GM23338 (cell line): ENCODE measurements around the gene PRR19. TPM values are rescaled to one million over a fixed set of nuclear protein-coding genes. Genes with fewer than 3 reads are reported as not detected.
A peak's percentile ranks its signal among the peaks of the same experiment; 100 is the strongest.

Experiments
- ATAC-seq: fragments of 200-7000 bp; cut with Tn5 transposase; 3 replicates; pipeline ENCODE4 v1.9.1; 2020
- DNase-seq: peaks from one replicate; pipeline ENCODE4 v3.0.0-alpha.2; 2015; ENCODE audit warnings: low spot score
- H2AFZ ChIP-seq: fragments of 200-600 bp; sonication (generic); 2 replicates; pipeline ENCODE4 v1.8.0; 2016; ENCODE audit warnings: antibody characterized with exemption, mild to moderate bottlenecking, moderate library complexity
- H3F3A ChIP-seq: fragments of 200-600 bp; sonication (generic); replicated peaks from 2 replicates; pipeline ENCODE4 v1.8.0; 2017; ENCODE audit warnings: antibody characterized with exemption, mixed run types, low read depth
- H3K27ac ChIP-seq: fragments of 200-600 bp; sonication (generic); 2 replicates; pipeline ENCODE4 v1.6.1; 2016; ENCODE audit warnings: low read depth
- H3K27me3 ChIP-seq: fragments of 200-600 bp; sonication (generic); 2 replicates; pipeline ENCODE4 v1.8.0; 2016; ENCODE audit warnings: mild to moderate bottlenecking, mixed run types, moderate library complexity; ENCODE audit not compliant: insufficient read depth
- H3K36me3 ChIP-seq: fragments of 200-600 bp; sonication (generic); 2 replicates; pipeline ENCODE4 v1.8.0; 2016; ENCODE audit warnings: mild to moderate bottlenecking; ENCODE audit not compliant: insufficient read depth
- H3K4me1 ChIP-seq: fragments of 200-600 bp; sonication (generic); 2 replicates; pipeline ENCODE4 v1.8.0; 2016; ENCODE audit warnings: mild to moderate bottlenecking, moderate library complexity; ENCODE audit not compliant: insufficient read depth
- H3K4me2 ChIP-seq: fragments of 200-600 bp; sonication (generic); 2 replicates; pipeline ENCODE4 v1.7.1; 2017; ENCODE audit warnings: mixed run types
- H3K4me3 ChIP-seq: fragments of 200-600 bp; sonication (generic); 2 replicates; pipeline ENCODE4 v1.6.1; 2016; ENCODE audit warnings: mixed run types
- H3K79me2 ChIP-seq: fragments of 200-600 bp; sonication (generic); replicated peaks from 2 replicates; pipeline ENCODE4 v1.8.0; 2017; ENCODE audit warnings: mild to moderate bottlenecking; ENCODE audit not compliant: insufficient read depth
- H3K9me2 ChIP-seq: fragments of 200-600 bp; sonication (generic); 2 replicates; pipeline ENCODE4 v1.8.0; 2017; ENCODE audit not compliant: insufficient read depth
- H4K20me1 ChIP-seq: fragments of 200-600 bp; sonication (generic); replicated peaks from 2 replicates; pipeline ENCODE4 v1.8.0; 2017; ENCODE audit warnings: mild to moderate bottlenecking; ENCODE audit not compliant: insufficient read depth
- H3K27ac Mint-ChIP-seq: 2 replicates; pipeline ENCODE4 v1.8.0; 2020; ENCODE audit warnings: inconsistent platforms, mild to moderate bottlenecking, moderate library complexity, mixed read lengths
- H3K27me3 Mint-ChIP-seq: 3 replicates; pipeline ENCODE4 v1.8.0; 2022; ENCODE audit warnings: low read depth, mild to moderate bottlenecking, moderate library complexity, mixed read lengths, inconsistent platforms; ENCODE audit not compliant: insufficient read depth, poor library complexity
- H3K36me3 Mint-ChIP-seq: 3 replicates; pipeline ENCODE4 v1.8.0; 2021; ENCODE audit warnings: low read depth, mild to moderate bottlenecking, inconsistent platforms, moderate library complexity, mixed read lengths
- H3K4me1 Mint-ChIP-seq: 3 replicates; pipeline ENCODE4 v1.8.0; 2020; ENCODE audit warnings: mild to moderate bottlenecking, inconsistent platforms, mixed read lengths
- H3K4me3 Mint-ChIP-seq: 3 replicates; pipeline ENCODE4 v1.8.0; 2021; ENCODE audit warnings: moderate library complexity, mild to moderate bottlenecking, inconsistent platforms, mixed read lengths
- H3K9me3 Mint-ChIP-seq: 3 replicates; pipeline ENCODE4 v1.8.0; 2020; ENCODE audit warnings: moderate library complexity, mild to moderate bottlenecking, inconsistent platforms, mixed read lengths
- CTCF ChIP-seq, 2 experiments: fragments of 200-600 bp in 1 of 2; sonication (generic) in 1 of 2; conservative IDR thresholded peaks; 2 replicates each; pipeline versions ENCODE4 v1.5.1 to v1.6.1; 2016 to 2017; ENCODE audit warnings: antibody characterized with exemption in 2 of 2, low read depth in 2 of 2, mild to moderate bottlenecking in 2 of 2, moderate library complexity in 1 of 2
- ETS1 ChIP-seq: IDR thresholded peaks from 2 replicates; pipeline ENCODE4 v1.6.1; 2016; ENCODE audit warnings: antibody characterized with exemption
- EZH2 ChIP-seq: fragments of 200-600 bp; sonication (generic); IDR thresholded peaks from one replicate; pipeline ENCODE4 v1.8.0; 2017; ENCODE audit warnings: antibody characterized with exemption, mild to moderate bottlenecking, low read depth; ENCODE audit not compliant: unreplicated experiment
- JUNB ChIP-seq: IDR thresholded peaks from one replicate; pipeline ENCODE4 v1.6.1; 2016; ENCODE audit warnings: antibody characterized with exemption; ENCODE audit not compliant: unreplicated experiment
- POLR2AphosphoS5 ChIP-seq: IDR thresholded peaks from 2 replicates; pipeline ENCODE4 v1.6.1; 2016; ENCODE audit warnings: antibody characterized with exemption, low read depth
- STAT1 ChIP-seq: IDR thresholded peaks from one replicate; pipeline ENCODE4 v1.6.1; 2016; ENCODE audit warnings: antibody characterized with exemption; ENCODE audit not compliant: unreplicated experiment
- ZNF114 ChIP-seq: fragments of 250-450 bp; sonication (Bioruptor Pico); IDR thresholded peaks from 2 replicates; pipeline ENCODE4 v1.5.0; 2020; ENCODE audit warnings: mild to moderate bottlenecking, moderate library complexity
- ZNF331 ChIP-seq: fragments of 250-450 bp; sonication (Bioruptor Pico); IDR thresholded peaks from 2 replicates; pipeline ENCODE4 v1.5.0; 2020; ENCODE audit warnings: low read depth, mild to moderate bottlenecking, moderate library complexity
- polyA plus RNA-seq: library from polyadenylated mRNA; unstranded; fragments of >200 nt; fragmentation: Nextera tagmentation; extraction: Ambion mirVana; gene quantifications from 2 replicates; pipeline ENCODE4 v1.2.1, GENCODE V29; 2016
- total RNA-seq: library from RNA; depleted of rRNA; stranded (reverse); fragments of >200 nt; shearing (Covaris generic); gene quantifications from 2 replicates; pipeline ENCODE4 v1.2.3, GENCODE V29; 2014

The PRR19 gene
- total and polyA plus RNA-seq, 2 experiments from 2014 or later = 3.6 to 4.1 TPM

GRCh38 chr19:42290523-42291434 lies 11.2 kb upstream of the PRR19 start:
- Histone ChIP-seq H3K4me3 (no peak overlapping the region), H3K4me2 (no peak overlapping the region), H3F3A (peaks cover 6% of the 10 kb centered on the region), H3K36me3 (peaks cover 4% of the 10 kb centered on the region; the same call in 1 of the 2 replicates), H3K79me2 (peaks cover 4% of the 10 kb centered on the region), H3K27me3 (no peaks in the 10 kb centered on the region), H3K4me1 (peaks cover 4% of the 10 kb centered on the region), H3K27ac (no peak overlapping the region), H4K20me1 (peaks cover 8% of the 10 kb centered on the region; the same call in 1 of the 2 replicates), H2AFZ (no peak overlapping the region), H3K9me2 (no peaks in the 10 kb centered on the region)
- peaks cover 25% of the 10 kb centered on the region for H3K4me1 Mint-ChIP-seq
- H3K27me3 Mint-ChIP-seq = peaks cover 14% of the 10 kb centered on the region
- no peak for TF ChIP-seq ETS1
- peak; percentile 47 to 61 for TF ChIP-seq CTCF (conservative IDR thresholded peaks at IDR 0.05; ENCODE audit: low read depth in 2 of 2)
- peaks cover 41% of the 10 kb centered on the region for H3K36me3 Mint-ChIP-seq
- peak overlapping the region; percentile 22; the same call in 1 of the 3 replicates for H3K4me3 Mint-ChIP-seq
- ATAC-seq (peak; percentile 8; the same call in 2 of the 3 replicates), DNase-seq (peak; percentile 44)
- H3K27ac Mint-ChIP-seq = peak overlapping the region; percentile 67; the same call in 1 of the 2 replicates
- H3K9me3 Mint-ChIP-seq = no peaks in the 10 kb centered on the region

GRCh38 chr19:42291435-42291810 lies 10.5 kb upstream of the PRR19 start:
- Histone ChIP-seq H3K9me2 (no peaks in the 10 kb centered on the region), H3K27ac (no peak overlapping the region), H3K27me3 (no peaks in the 10 kb centered on the region), H2AFZ (no peak overlapping the region), H3K4me1 (peaks cover 6% of the 10 kb centered on the region; the same call in 1 of the 2 replicates), H4K20me1 (peaks cover 11% of the 10 kb centered on the region; the same call in 1 of the 2 replicates), H3K79me2 (no peaks in the 10 kb centered on the region), H3F3A (peaks cover 11% of the 10 kb centered on the region), H3K4me3 (no peak overlapping the region), H3K4me2 (no peak overlapping the region), H3K36me3 (peaks cover 4% of the 10 kb centered on the region; the same call in 1 of the 2 replicates)
- H3K9me3 Mint-ChIP-seq = no peaks in the 10 kb centered on the region
- H3K36me3 Mint-ChIP-seq = peaks cover 41% of the 10 kb centered on the region
- peaks cover 16% of the 10 kb centered on the region for H3K27me3 Mint-ChIP-seq
- DNase-seq = peak; percentile 61
- H3K27ac Mint-ChIP-seq = peak overlapping the region; percentile 67
- peaks cover 23% of the 10 kb centered on the region for H3K4me1 Mint-ChIP-seq
- H3K4me3 Mint-ChIP-seq = peak overlapping the region; percentile 22; the same call in 1 of the 3 replicates
- ATAC-seq = peak; percentile 21
- TF ChIP-seq STAT1 = no peak
- no peak; the same call in 1 of the 2 replicates for TF ChIP-seq POLR2AphosphoS5
- no peak for TF ChIP-seq ZNF331 (CRISPR knock-in tag)
- no peak for TF ChIP-seq CTCF (conservative IDR thresholded peaks at IDR 0.05; ENCODE audit: low read depth in 2 of 2)
- TF ChIP-seq ZNF114 (CRISPR knock-in tag) = no peak
- TF ChIP-seq JUNB = no peak
- no peak; the same call in 1 of the 2 replicates for TF ChIP-seq ETS1
- TF ChIP-seq EZH2 = no peak
